GM12878 (cell line): Measurements from ENCODE around the gene OR4B1. TPM values are rescaled to one million over a fixed set of nuclear protein-coding genes. Genes with fewer than 3 reads are reported as not detected.

Experiments used
- ATAC-seq: fragments of 200-7000 bp; cut with Tn5 transposase; 3 replicates; pipeline ENCODE4 v1.9.1; 2020; ENCODE audit warnings: mild to moderate bottlenecking, moderate library complexity
- BruUV-seq: library from RNA; stranded (reverse); fragments of 400-500 nt; replicated peaks from 2 replicates; lab custom pipeline; 2021; lab: Mats Ljungman, UMichigan
- CTCF ChIA-PET: fragments of 300-600 bp; sonication (Branson Sonifier 250); formaldehyde crosslinking; extraction: SDS; loops from one replicate; lab custom pipeline; 2021; ENCODE audit warnings: inconsistent platforms; lab: Yijun Ruan, JAX
- POLR2A ChIA-PET: fragments of 350-600 bp; formaldehyde crosslinking; extraction: SDS; loops from one replicate; lab custom pipeline; 2021; ENCODE audit warnings: inconsistent platforms; lab: Charles Lee
- RAD21 ChIA-PET: fragments of 300-600 bp; sonication (Branson Sonifier 250); formaldehyde crosslinking; loops from one replicate; lab custom pipeline; 2023; ENCODE audit warnings: antibody characterized with exemption; ENCODE audit not compliant: unreplicated experiment; lab: Charles Lee
- SMC1A ChIA-PET: fragments of 300-600 bp; sonication (Branson Sonifier 250); formaldehyde crosslinking; loops from one replicate; lab custom pipeline; 2023; ENCODE audit not compliant: unreplicated experiment, uncharacterized antibody; lab: Charles Lee
- DNase-seq: peaks from one replicate; pipeline ENCODE4 v3.0.0-alpha.2; 2011; ENCODE audit warnings: low read depth, low spot score
- FAIRE-seq: peaks from 3 replicates; lab custom pipeline; 2011; peaks lifted over from hg19 to GRCh38; lab: Jason Lieb, UNC
- H2AFZ ChIP-seq: 2 replicates; pipeline ENCODE4 v1.6.0; 2011; ENCODE audit warnings: low read depth, low read length, control low read depth; ENCODE audit not compliant: control insufficient read depth
- H3K27ac ChIP-seq: 2 replicates; pipeline ENCODE4 v1.5.1; 2011; ENCODE audit warnings: control low read depth; ENCODE audit not compliant: control insufficient read depth, insufficient read depth
- H3K27me3 ChIP-seq, 2 experiments: replicated peaks in 1 of 2; 2 replicates each; pipeline versions ENCODE4 v1.6.0 to v1.6.1; 2011; ENCODE audit warnings: low read length in 1 of 2; ENCODE audit not compliant: control insufficient read depth in 2 of 2, insufficient read depth in 2 of 2
- H3K36me3 ChIP-seq, 2 experiments: 2 replicates each; pipeline ENCODE4 v1.5.1; 2011; ENCODE audit warnings: low read length in 1 of 2; ENCODE audit not compliant: control insufficient read depth in 2 of 2, insufficient read depth in 2 of 2
- H3K4me1 ChIP-seq: 2 replicates; pipeline ENCODE4 v1.6.1; 2011; ENCODE audit warnings: mild to moderate bottlenecking, low read length, moderate library complexity, mixed read lengths; ENCODE audit not compliant: control insufficient read depth, insufficient read depth
- H3K4me2 ChIP-seq: 2 replicates; pipeline ENCODE4 v1.6.0; 2011; ENCODE audit warnings: control low read depth; ENCODE audit not compliant: control insufficient read depth, insufficient read depth
- H3K4me3 ChIP-seq: fragments of 200-600 bp; sonication (generic); 2 replicates; pipeline ENCODE4 v1.5.1; 2016
- H3K79me2 ChIP-seq: 2 replicates; pipeline ENCODE4 v1.6.0; 2011; ENCODE audit warnings: low read length; ENCODE audit not compliant: control insufficient read depth, insufficient read depth
- H3K9ac ChIP-seq: 2 replicates; pipeline ENCODE4 v1.8.0; 2011; ENCODE audit warnings: low read length, control low read depth, mixed read lengths; ENCODE audit not compliant: control insufficient read depth, insufficient read depth
- H3K9me3 ChIP-seq: replicated peaks from 3 replicates; pipeline ENCODE4 v1.5.1; 2011; ENCODE audit warnings: mild to moderate bottlenecking, low read length; ENCODE audit not compliant: control insufficient read depth, insufficient read depth
- H4K20me1 ChIP-seq: 2 replicates; pipeline ENCODE4 v1.6.0; 2011; ENCODE audit not compliant: control insufficient read depth, insufficient read depth
- BRCA1 ChIP-seq: IDR thresholded peaks from 2 replicates; pipeline ENCODE4 v1.6.1; 2011; ENCODE audit warnings: low read depth, low read length, improper control_type of control experiment
- CBX5 ChIP-seq: sonication (generic); IDR thresholded peaks from 2 replicates; pipeline ENCODE4 v1.6.1; 2016; ENCODE audit warnings: low read depth, moderate library complexity, mild to moderate bottlenecking, inconsistent platforms
- ESRRA ChIP-seq: IDR thresholded peaks from 2 replicates; pipeline ENCODE4 v1.6.1; 2012; ENCODE audit warnings: mild to moderate bottlenecking, low read length, improper control_type of control experiment
- KLF5 ChIP-seq: fragments of 450-650 bp; IDR thresholded peaks from 2 replicates; pipeline ENCODE4 v1.6.1; 2014; ENCODE audit warnings: mild to moderate bottlenecking; ENCODE audit not compliant: partially characterized antibody
- NFIC ChIP-seq: IDR thresholded peaks from 2 replicates; pipeline ENCODE4 v1.6.1; 2012; ENCODE audit warnings: low read depth, mild to moderate bottlenecking, inconsistent platforms, low read length, moderate library complexity
- PAX8 ChIP-seq: fragments of 450-650 bp; IDR thresholded peaks from 2 replicates; pipeline ENCODE4 v1.6.1; 2017; ENCODE audit warnings: mild to moderate bottlenecking, moderate library complexity
- STAT1 ChIP-seq: fragments of 450-650 bp; conservative IDR thresholded peaks from 2 replicates; pipeline ENCODE4 v1.6.1; 2014; ENCODE audit warnings: antibody characterized with exemption, mild to moderate bottlenecking
- SUPT20H ChIP-seq: IDR thresholded peaks from 2 replicates; pipeline ENCODE4 v1.6.1; 2011; ENCODE audit warnings: low read depth, mild to moderate bottlenecking, low read length, moderate library complexity, borderline replicate concordance; ENCODE audit not compliant: control insufficient read depth
- SUZ12 ChIP-seq: fragments of 200-600 bp; sonication (generic); IDR thresholded peaks from one replicate; pipeline ENCODE4 v1.6.1; 2018; ENCODE audit warnings: antibody characterized with exemption, mild to moderate bottlenecking; ENCODE audit not compliant: unreplicated experiment
- YY1 ChIP-seq: IDR thresholded peaks from 2 replicates; pipeline ENCODE4 v1.6.1; 2011; ENCODE audit warnings: low read depth, mild to moderate bottlenecking, low read length
- ZNF24 ChIP-seq: fragments of 450-650 bp; IDR thresholded peaks from 2 replicates; pipeline ENCODE4 v1.6.1; 2017; ENCODE audit warnings: antibody characterized with exemption, mild to moderate bottlenecking
- ZNF592 ChIP-seq: fragments of 450-650 bp; IDR thresholded peaks from 2 replicates; pipeline ENCODE4 v1.6.1; 2017; ENCODE audit warnings: mild to moderate bottlenecking, moderate library complexity
- WGBS: methylation state at CpG from one replicate; pipeline ENCODE4 v1.1.6; 2016; ENCODE audit warnings: low lambda C conversion rate; ENCODE audit not compliant: insufficient replicate concordance, insufficient coverage; ENCODE audit errors: missing lambda C conversion rate; 5-methylcytosine and 5-hydroxymethylcytosine counted together
- in situ Hi-C: fragments of 300-500 bp; cut with MboI; formaldehyde crosslinking; loops from 9 replicates; pipeline ENCODE4 v1.14.3; 2018; ENCODE audit warnings: mixed read lengths
- intact Hi-C: fragments of 100-400 bp; cut with micrococcal nuclease; formaldehyde crosslinking; loops from one replicate; pipeline ENCODE4 v1.14.2; 2022; ENCODE audit not compliant: unreplicated experiment
- polyA plus RNA-seq, 11 experiments: library from polyadenylated mRNA; depleted of rRNA in 4 of 11; unstranded in 6 of 11; stranded (reverse) in 5 of 11; fragments of >200 nt; fragmentation: Nextera tagmentation in 4 of 11; fragmentation: Illumina TruSeq in 1 of 11; extraction: Ambion mirVana in 4 of 11; extraction: Trizol in 1 of 11; gene quantifications; 1 replicate in 1 of 11; 2 replicates in 10 of 11; pipeline versions ENCODE4 v1.2.1 to v1.2.3, GENCODE V29; 2011 to 2016; ENCODE audit warnings: inconsistent platforms in 2 of 11, missing spikeins in 2 of 11, low read depth in 1 of 11
- total RNA-seq, 4 experiments: library from RNA; depleted of rRNA in 3 of 4; stranded (reverse); fragments of >200 nt in 3 of 4; fragmentation: Illumina TruSeq in 1 of 4; extraction: Trizol in 1 of 4; gene quantifications; 2 replicates each; pipeline versions ENCODE4 v1.2.1 to v1.2.3, GENCODE V29; 2013 to 2021

The OR4B1 gene
- total and polyA plus RNA-seq, 10 of the 15 experiments (the other 5 are each of a cell fraction or from before 2014, with no cell fraction given): not detected

- TF ChIP-seq ZNF592: no peak
- RAD21 ChIA-PET: no interaction called here
- H3K79me2 ChIP-seq: no peaks in the 10 kb centered on the region
- CTCF ChIA-PET: no interaction called here
- H3K9ac ChIP-seq: no peak overlapping the region
- H3K9me3 ChIP-seq: no peaks in the 10 kb centered on the region
- no peaks in the 10 kb centered on the region for H3K36me3 ChIP-seq
- 56% methylated on average over 3 of the region's 3 CpGs for WGBS
- no peaks in the 10 kb centered on the region for H4K20me1 ChIP-seq
- SMC1A ChIA-PET: no interaction called here
- FAIRE-seq: no peak
- no TSS peak for BruUV-seq
- POLR2A ChIA-PET: no interaction called here
- no peak overlapping the region for H3K27ac ChIP-seq
- no peak for ATAC-seq
- no peak overlapping the region for H2AFZ ChIP-seq
- DNase-seq: no peak
- no peaks in the 10 kb centered on the region for H3K4me1 ChIP-seq
- in situ Hi-C loops: no loop called here
- H3K27me3 ChIP-seq: no peaks in the 10 kb centered on the region
- H3K4me2 ChIP-seq: no peak overlapping the region
- no peak overlapping the region for H3K4me3 ChIP-seq
- intact Hi-C loops: no loop called here
Measured at GRCh38 chr11:48242501-48242900, 25.9 kb downstream of the OR4B1 start.

GRCh38 chr11:48244804-48245203, 28.2 kb downstream of the OR4B1 start, which contains the start of gene OR4X2:
Gene OR4X2 (plus strand): TSS chr11:48245104. CDS start chr11:48245104, 0 bp downstream.
- Histone ChIP-seq H3K36me3 (no peaks in the 10 kb centered on the region), H3K9me3 (no peaks in the 10 kb centered on the region), H3K27me3 (no peaks in the 10 kb centered on the region), H2AFZ (no peak within 1 kb of the TSS), H3K4me3 (no peak within 1 kb of the TSS), H3K4me1 (no peaks in the 10 kb centered on the region), H3K4me2 (no peak within 1 kb of the TSS), H4K20me1 (no peaks in the 10 kb centered on the region), H3K9ac (no peak within 1 kb of the TSS), H3K79me2 (no peaks in the 10 kb centered on the region), H3K27ac (no peak within 1 kb of the TSS)
- ChIA-PET SMC1A (no interaction called here), RAD21 (no interaction called here), CTCF (interaction anchor here (1.0 kb wide), 1 partner anchor 16 kb away, joined by 3 read pairs; no protein-coding TSS in a partner anchor), POLR2A (interaction anchor here (0.6 kb wide), 1 partner anchor 24 kb away, joined by 10 read pairs; no protein-coding TSS in a partner anchor)
- intact Hi-C loops (no loop called here), in situ Hi-C loops (no loop called here)
- FAIRE-seq: no peak
- no peak for ATAC-seq
- DNase-seq: no peak
- no TSS peak for BruUV-seq
- no peak for TF ChIP-seq ESRRA
- no peak for TF ChIP-seq ZNF24
- TF ChIP-seq YY1: no peak
- no peak for TF ChIP-seq BRCA1
- no peak for TF ChIP-seq SUZ12
- no peak for TF ChIP-seq STAT1
- no peak for TF ChIP-seq NFIC
- no peak for TF ChIP-seq SUPT20H
- TF ChIP-seq CBX5: no peak
- no peak for TF ChIP-seq PAX8
- TF ChIP-seq KLF5: no peak
